ENCODE measurements around the gene APOB.

DNA sequence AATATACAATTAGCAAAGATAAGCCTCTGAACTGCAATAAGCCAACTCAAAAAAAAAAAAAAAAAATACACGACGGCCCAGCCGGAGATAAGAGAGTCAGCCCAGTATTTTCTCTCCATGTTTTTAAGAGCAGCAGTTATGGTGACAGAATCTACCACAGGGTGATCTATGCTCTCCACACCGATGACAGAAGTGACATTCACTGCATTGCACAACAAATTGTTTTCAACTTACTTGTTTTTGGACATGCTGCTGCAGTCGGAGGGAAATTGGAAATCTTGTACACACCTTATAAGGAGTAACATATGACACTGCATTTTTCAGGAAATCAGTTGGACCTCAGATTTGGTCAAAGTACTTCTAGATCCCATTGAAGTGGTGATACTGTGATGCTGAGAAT, 23.3 kb upstream of the APOB start:
- TF ChIP-seq CTCF (IDR thresholded peaks at IDR 0.05; ENCODE audit: control extremely low read depth in 1 of 3, insufficient read depth in 1 of 3, low read depth in 1 of 3, low read length in 3 of 3), result no peak
- no peak for TF ChIP-seq RAD21 (IDR thresholded peaks at IDR 0.05 in 1 of 2, conservative IDR thresholded peaks at IDR 0.05 in 1 of 2; ENCODE audit: low read depth in 2 of 2, low read length in 2 of 2)
- TF ChIP-seq POLR2A (IDR thresholded peaks at IDR 0.05; ENCODE audit: control extremely low read depth in 1 of 2, low read depth in 2 of 2, low read length in 2 of 2), result no peak

Measured in H1 (cell line).